ENCODE data around the gene CORIN.

Gene CORIN

GRCh38 chr4:47858006-47858405, 20.1 kb upstream of the CORIN start:
- Histone ChIP-seq H3K36me3 (ENCODE audit: control insufficient read depth in 1 of 2, insufficient read depth in 2 of 2, low read length in 2 of 2) (peaks cover 0 to 9% of the 10 kb centered on the region in 2 donors), H3K27ac (ENCODE audit: low read depth, low read length) (no peak overlapping the region), H3K4me3 (ENCODE audit: low read depth in 1 of 2, low read length in 2 of 2) (no peak overlapping the region), H3K9ac (ENCODE audit: low read depth in 1 of 2, low read length in 2 of 2) (no peak overlapping the region), H3K27me3 (ENCODE audit: control insufficient read depth in 1 of 2, insufficient read depth in 2 of 2, low read length in 2 of 2) (no peaks in the 10 kb centered on the region), H3K4me1 (ENCODE audit: control insufficient read depth in 1 of 2, insufficient read depth in 2 of 2, low read length in 2 of 2) (no peaks in the 10 kb centered on the region), H3K9me3 (ENCODE audit: control insufficient read depth in 1 of 2, low read length in 2 of 2) (no peaks in the 10 kb centered on the region)

GRCh38 chr4:47856713-47857112, 18.8 kb upstream of the CORIN start:
- Histone ChIP-seq H3K27ac (ENCODE audit: low read depth, low read length) (no peak overlapping the region), H3K27me3 (ENCODE audit: control insufficient read depth in 1 of 2, insufficient read depth in 2 of 2, low read length in 2 of 2) (no peaks in the 10 kb centered on the region), H3K9me3 (ENCODE audit: control insufficient read depth in 1 of 2, low read length in 2 of 2) (no peaks in the 10 kb centered on the region), H3K9ac (ENCODE audit: low read depth in 1 of 2, low read length in 2 of 2) (no peak overlapping the region), H3K4me3 (ENCODE audit: low read depth in 1 of 2, low read length in 2 of 2) (no peak overlapping the region), H3K4me1 (ENCODE audit: control insufficient read depth in 1 of 2, insufficient read depth in 2 of 2, low read length in 2 of 2) (no peaks in the 10 kb centered on the region), H3K36me3 (ENCODE audit: control insufficient read depth in 1 of 2, insufficient read depth in 2 of 2, low read length in 2 of 2) (peaks cover 0 to 6% of the 10 kb centered on the region in 2 donors)

- no peak overlapping the region for H3K9ac ChIP-seq (ENCODE audit: low read depth in 1 of 2, low read length in 2 of 2)
- peaks cover under 1 to 6% of the 10 kb centered on the region in 2 donors for H3K36me3 ChIP-seq (ENCODE audit: control insufficient read depth in 1 of 2, insufficient read depth in 2 of 2, low read length in 2 of 2)
- H3K27ac ChIP-seq (ENCODE audit: low read depth, low read length) = no peak overlapping the region
- no peaks in the 10 kb centered on the region for H3K27me3 ChIP-seq (ENCODE audit: control insufficient read depth in 1 of 2, insufficient read depth in 2 of 2, low read length in 2 of 2)
- H3K4me1 ChIP-seq (ENCODE audit: control insufficient read depth in 1 of 2, insufficient read depth in 2 of 2, low read length in 2 of 2) = no peaks in the 10 kb centered on the region
- H3K9me3 ChIP-seq (ENCODE audit: control insufficient read depth in 1 of 2, low read length in 2 of 2) = no peaks in the 10 kb centered on the region
- no peak overlapping the region for H3K4me3 ChIP-seq (ENCODE audit: low read depth in 1 of 2, low read length in 2 of 2)
These were observed 17.5 kb upstream of the CORIN start for GRCh38 chr4:47855350-47855749.

DNA sequence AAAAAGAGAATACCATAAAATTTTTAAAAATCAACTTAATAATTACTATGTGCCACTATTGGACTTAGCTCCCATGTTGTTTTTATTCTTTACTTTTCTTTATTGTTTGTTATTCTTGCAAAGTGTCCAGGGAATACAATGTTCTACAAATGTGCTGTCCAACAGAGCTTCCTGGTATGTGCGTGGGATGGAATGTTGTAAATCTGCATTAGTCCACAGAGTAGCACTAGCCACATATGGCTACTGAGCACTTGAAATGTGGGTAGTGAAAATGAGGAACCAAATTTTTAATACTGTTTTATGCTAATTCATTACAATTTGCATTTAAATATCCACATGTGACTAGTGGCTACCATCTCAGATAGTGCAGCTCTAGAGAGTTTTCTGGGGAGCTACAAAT, 14.3 kb upstream of the CORIN start:
- peaks cover 6 to 7% of the 10 kb centered on the region in 2 donors for H3K36me3 ChIP-seq (ENCODE audit: control insufficient read depth in 1 of 2, insufficient read depth in 2 of 2, low read length in 2 of 2)
- no peaks in the 10 kb centered on the region for H3K27me3 ChIP-seq (ENCODE audit: control insufficient read depth in 1 of 2, insufficient read depth in 2 of 2, low read length in 2 of 2)
- H3K4me1 ChIP-seq (ENCODE audit: control insufficient read depth in 1 of 2, insufficient read depth in 2 of 2, low read length in 2 of 2) = no peaks in the 10 kb centered on the region
- H3K9ac ChIP-seq (ENCODE audit: low read depth in 1 of 2, low read length in 2 of 2) = no peak overlapping the region
- H3K9me3 ChIP-seq (ENCODE audit: control insufficient read depth in 1 of 2, low read length in 2 of 2) = no peaks in the 10 kb centered on the region
- no peak overlapping the region for H3K4me3 ChIP-seq (ENCODE audit: low read depth in 1 of 2, low read length in 2 of 2)
- H3K27ac ChIP-seq (ENCODE audit: low read depth, low read length) = no peak overlapping the region

DNA sequence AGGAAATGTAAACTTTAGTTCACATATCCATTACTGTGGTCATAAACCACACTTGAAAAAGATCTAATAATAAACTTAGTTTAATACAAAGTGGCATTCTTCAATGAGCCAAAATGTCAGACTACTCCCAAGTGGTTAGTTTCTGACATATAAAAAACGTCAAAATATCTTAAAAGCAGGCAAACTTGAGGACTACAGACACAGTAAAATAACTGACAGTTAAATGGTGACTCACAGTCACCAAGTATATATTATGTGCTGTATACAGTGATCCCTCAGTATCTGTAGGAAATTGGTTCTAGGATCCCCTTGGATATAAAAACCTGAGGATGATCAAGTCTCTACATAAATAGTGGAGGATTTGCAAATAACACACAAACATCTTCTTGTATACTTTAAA, 11.6 kb upstream of the CORIN start:
- Histone ChIP-seq H3K9ac (ENCODE audit: low read depth in 1 of 2, low read length in 2 of 2) (no peak overlapping the region), H3K36me3 (ENCODE audit: control insufficient read depth in 1 of 2, insufficient read depth in 2 of 2, low read length in 2 of 2) (peaks cover 6 to 7% of the 10 kb centered on the region in 2 donors), H3K9me3 (ENCODE audit: control insufficient read depth in 1 of 2, low read length in 2 of 2) (no peaks in the 10 kb centered on the region), H3K27me3 (ENCODE audit: control insufficient read depth in 1 of 2, insufficient read depth in 2 of 2, low read length in 2 of 2) (no peaks in the 10 kb centered on the region), H3K4me3 (ENCODE audit: low read depth in 1 of 2, low read length in 2 of 2) (no peak overlapping the region), H3K27ac (ENCODE audit: low read depth, low read length) (no peak overlapping the region), H3K4me1 (ENCODE audit: control insufficient read depth in 1 of 2, insufficient read depth in 2 of 2, low read length in 2 of 2) (no peaks in the 10 kb centered on the region)

GRCh38 chr4:47848041-47848440, 10.2 kb upstream of the CORIN start:
- H3K27me3 ChIP-seq (ENCODE audit: control insufficient read depth in 1 of 2, insufficient read depth in 2 of 2, low read length in 2 of 2) = no peaks in the 10 kb centered on the region
- H3K9me3 ChIP-seq (ENCODE audit: control insufficient read depth in 1 of 2, low read length in 2 of 2) = no peaks in the 10 kb centered on the region
- no peak overlapping the region for H3K27ac ChIP-seq (ENCODE audit: low read depth, low read length)
- H3K4me1 ChIP-seq (ENCODE audit: control insufficient read depth in 1 of 2, insufficient read depth in 2 of 2, low read length in 2 of 2) = no peaks in the 10 kb centered on the region
- no peak overlapping the region for H3K4me3 ChIP-seq (ENCODE audit: low read depth in 1 of 2, low read length in 2 of 2)
- H3K36me3 ChIP-seq (ENCODE audit: control insufficient read depth in 1 of 2, insufficient read depth in 2 of 2, low read length in 2 of 2) = peaks cover 8 to 17% of the 10 kb centered on the region in 2 donors
- no peak overlapping the region for H3K9ac ChIP-seq (ENCODE audit: low read depth in 1 of 2, low read length in 2 of 2)

DNA sequence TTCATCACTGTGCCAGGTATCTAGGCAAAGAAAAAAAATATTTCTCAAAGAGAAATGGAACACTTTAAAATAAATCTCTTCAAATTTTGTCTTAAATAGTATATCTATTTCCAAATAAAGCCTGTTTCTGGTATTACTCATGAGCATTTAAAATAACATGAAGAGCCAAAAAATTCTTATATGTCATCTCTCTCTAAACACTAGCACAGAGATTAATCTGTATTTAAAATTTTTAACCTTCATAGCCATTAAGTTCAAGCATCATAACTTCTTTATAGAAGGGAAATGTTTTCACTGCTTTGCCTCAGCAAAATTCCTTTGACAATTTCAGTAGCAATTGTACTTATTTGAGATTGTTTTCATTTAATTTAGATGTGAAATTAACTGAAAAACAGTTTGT, 5.1 kb upstream of the CORIN start:
- no peaks in the 10 kb centered on the region for H3K9me3 ChIP-seq (ENCODE audit: control insufficient read depth in 1 of 2, low read length in 2 of 2)
- no peak overlapping the region for H3K9ac ChIP-seq (ENCODE audit: low read depth in 1 of 2, low read length in 2 of 2)
- H3K27me3 ChIP-seq (ENCODE audit: control insufficient read depth in 1 of 2, insufficient read depth in 2 of 2, low read length in 2 of 2) = no peaks in the 10 kb centered on the region
- H3K4me1 ChIP-seq (ENCODE audit: control insufficient read depth in 1 of 2, insufficient read depth in 2 of 2, low read length in 2 of 2) = peaks cover 0 to under 1% of the 10 kb centered on the region in 2 donors
- H3K27ac ChIP-seq (ENCODE audit: low read depth, low read length) = no peak overlapping the region
- peaks cover 11 to 13% of the 10 kb centered on the region in 2 donors for H3K36me3 ChIP-seq (ENCODE audit: control insufficient read depth in 1 of 2, insufficient read depth in 2 of 2, low read length in 2 of 2)
- no peak overlapping the region for H3K4me3 ChIP-seq (ENCODE audit: low read depth in 1 of 2, low read length in 2 of 2)

GRCh38 chr4:47840291-47840690, 2.4 kb upstream of the CORIN start:
- H3K9me3 ChIP-seq (ENCODE audit: control insufficient read depth in 1 of 2, low read length in 2 of 2) = no peaks in the 10 kb centered on the region
- no peak overlapping the region for H3K27ac ChIP-seq (ENCODE audit: low read depth, low read length)
- no peak overlapping the region for H3K4me3 ChIP-seq (ENCODE audit: low read depth in 1 of 2, low read length in 2 of 2)
- no peak overlapping the region for H3K9ac ChIP-seq (ENCODE audit: low read depth in 1 of 2, low read length in 2 of 2)
- H3K27me3 ChIP-seq (ENCODE audit: control insufficient read depth in 1 of 2, insufficient read depth in 2 of 2, low read length in 2 of 2) = peaks cover 0 to 2% of the 10 kb centered on the region in 2 donors
- H3K4me1 ChIP-seq (ENCODE audit: control insufficient read depth in 1 of 2, insufficient read depth in 2 of 2, low read length in 2 of 2) = peaks cover 5 to 22% of the 10 kb centered on the region in 2 donors
- peaks cover 10 to 11% of the 10 kb centered on the region in 2 donors for H3K36me3 ChIP-seq (ENCODE audit: control insufficient read depth in 1 of 2, insufficient read depth in 2 of 2, low read length in 2 of 2)

DNA sequence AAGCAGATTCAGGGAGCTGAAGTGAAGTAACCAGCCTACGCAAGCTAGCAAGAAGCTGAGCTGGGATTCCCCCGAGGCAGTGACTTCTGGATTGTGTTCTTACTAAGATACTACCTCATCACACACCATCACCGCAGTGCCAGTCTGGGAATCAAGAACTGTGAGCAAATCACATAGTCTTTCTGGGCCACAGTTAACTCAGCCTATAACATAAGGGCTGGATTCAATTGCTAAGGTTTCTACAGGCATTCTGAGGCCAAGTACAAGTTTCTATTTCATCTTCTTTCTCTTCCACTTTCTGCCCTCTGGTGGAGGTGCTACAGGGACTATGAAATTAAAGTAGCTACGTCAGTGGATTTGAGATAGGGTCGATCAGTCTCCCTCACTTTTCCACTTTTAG, 1.4 kb upstream of the CORIN start:
- Histone ChIP-seq H3K9me3 (ENCODE audit: control insufficient read depth in 1 of 2, low read length in 2 of 2) (no peaks in the 10 kb centered on the region), H3K4me3 (ENCODE audit: low read depth in 1 of 2, low read length in 2 of 2) (no peak overlapping the region), H3K4me1 (ENCODE audit: control insufficient read depth in 1 of 2, insufficient read depth in 2 of 2, low read length in 2 of 2) (peaks cover 5 to 22% of the 10 kb centered on the region in 2 donors), H3K9ac (ENCODE audit: low read depth in 1 of 2, low read length in 2 of 2) (no peak overlapping the region), H3K36me3 (ENCODE audit: control insufficient read depth in 1 of 2, insufficient read depth in 2 of 2, low read length in 2 of 2) (peaks cover 10% of the 10 kb centered on the region in 2 donors), H3K27me3 (ENCODE audit: control insufficient read depth in 1 of 2, insufficient read depth in 2 of 2, low read length in 2 of 2) (peaks cover 0 to 3% of the 10 kb centered on the region in 2 donors), H3K27ac (ENCODE audit: low read depth, low read length) (no peak overlapping the region)

DNA sequence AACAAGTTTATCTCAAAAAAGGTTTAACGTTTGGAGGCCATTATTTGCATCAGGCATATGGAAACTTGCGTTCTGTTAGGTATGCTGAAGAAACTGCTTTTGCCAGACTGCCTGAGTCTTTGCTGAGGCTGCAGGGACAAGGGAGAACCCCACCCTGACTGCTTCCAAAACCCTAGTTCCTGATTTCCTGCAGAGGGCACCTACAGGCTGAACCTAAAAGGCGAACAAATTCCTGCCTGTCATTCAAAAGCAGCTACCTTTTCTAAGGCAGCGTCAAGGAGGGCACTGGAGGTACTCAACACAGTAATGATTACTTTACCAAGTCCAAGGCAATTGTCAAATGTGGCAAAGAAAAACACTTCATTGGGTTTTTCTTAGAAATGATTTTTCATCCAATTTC, 578 bp upstream of the CORIN start:
- H3K9ac ChIP-seq (ENCODE audit: low read depth in 1 of 2, low read length in 2 of 2) = no peak overlapping the region
- no peak overlapping the region for H3K27ac ChIP-seq (ENCODE audit: low read depth, low read length)
- no peaks in the 10 kb centered on the region for H3K9me3 ChIP-seq (ENCODE audit: control insufficient read depth in 1 of 2, low read length in 2 of 2)

More for the DNA sequence above, 578 bp upstream of the CORIN start:
- Histone ChIP-seq H3K4me3 (ENCODE audit: low read depth in 1 of 2, low read length in 2 of 2) (no peak overlapping the region), H3K4me1 (ENCODE audit: control insufficient read depth in 1 of 2, insufficient read depth in 2 of 2, low read length in 2 of 2) (peaks cover 5 to 22% of the 10 kb centered on the region in 2 donors), H3K27me3 (ENCODE audit: control insufficient read depth in 1 of 2, insufficient read depth in 2 of 2, low read length in 2 of 2) (peaks cover 0 to 3% of the 10 kb centered on the region in 2 donors), H3K36me3 (ENCODE audit: control insufficient read depth in 1 of 2, insufficient read depth in 2 of 2, low read length in 2 of 2) (peaks cover 3 to 4% of the 10 kb centered on the region in 2 donors)

Data from duodenal mucosa (tissue), 2 donors.